Measurements from ENCODE around the gene PSD2.

DNA sequence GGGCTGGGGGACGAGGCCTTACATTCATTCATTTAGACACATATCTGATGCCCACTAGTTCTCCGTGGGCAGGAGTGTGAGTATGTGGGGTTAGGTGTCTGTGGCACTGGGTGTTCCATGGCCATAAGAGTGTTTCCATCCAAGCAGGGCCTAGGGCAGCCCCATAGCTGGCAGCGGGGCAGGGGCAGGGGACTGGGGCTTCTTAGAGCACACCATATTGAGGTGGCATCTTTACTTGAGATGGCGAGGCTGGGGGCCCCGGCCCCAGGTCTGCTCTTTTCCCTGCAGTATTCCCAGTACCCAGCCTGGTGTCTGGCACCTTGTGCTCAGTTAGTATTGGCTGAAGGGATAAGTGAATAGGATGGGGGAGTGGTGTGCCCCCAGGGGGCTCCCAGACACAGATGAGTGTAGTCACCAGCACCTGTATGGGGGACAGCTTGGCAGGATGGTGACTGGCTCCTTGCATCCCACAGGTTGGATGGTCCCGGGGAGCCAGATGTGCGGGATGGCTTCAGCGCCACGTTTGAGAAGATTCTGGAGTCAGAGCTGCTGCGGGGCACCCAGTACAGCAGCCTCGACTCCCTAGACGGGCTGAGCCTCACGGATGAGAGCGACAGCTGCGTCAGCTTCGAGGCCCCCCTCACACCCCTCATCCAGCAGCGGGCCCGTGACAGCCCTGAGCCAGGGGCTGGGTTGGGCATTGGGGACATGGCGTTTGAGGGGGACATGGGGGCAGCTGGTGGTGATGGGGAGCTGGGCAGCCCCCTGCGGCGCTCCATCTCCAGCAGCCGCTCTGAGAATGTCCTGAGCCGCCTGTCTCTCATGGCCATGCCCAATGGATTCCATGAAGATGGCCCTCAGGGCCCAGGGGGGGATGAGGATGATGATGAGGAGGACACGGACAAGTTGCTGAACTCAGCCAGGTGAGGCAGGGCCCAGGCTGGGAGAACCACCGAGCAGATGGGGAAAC is 17.5 kb downstream of the PSD2 start:
- TF ChIP-seq POLR2A (IDR thresholded peaks at IDR 0.05): no peak
- TF ChIP-seq, protein P1, sequence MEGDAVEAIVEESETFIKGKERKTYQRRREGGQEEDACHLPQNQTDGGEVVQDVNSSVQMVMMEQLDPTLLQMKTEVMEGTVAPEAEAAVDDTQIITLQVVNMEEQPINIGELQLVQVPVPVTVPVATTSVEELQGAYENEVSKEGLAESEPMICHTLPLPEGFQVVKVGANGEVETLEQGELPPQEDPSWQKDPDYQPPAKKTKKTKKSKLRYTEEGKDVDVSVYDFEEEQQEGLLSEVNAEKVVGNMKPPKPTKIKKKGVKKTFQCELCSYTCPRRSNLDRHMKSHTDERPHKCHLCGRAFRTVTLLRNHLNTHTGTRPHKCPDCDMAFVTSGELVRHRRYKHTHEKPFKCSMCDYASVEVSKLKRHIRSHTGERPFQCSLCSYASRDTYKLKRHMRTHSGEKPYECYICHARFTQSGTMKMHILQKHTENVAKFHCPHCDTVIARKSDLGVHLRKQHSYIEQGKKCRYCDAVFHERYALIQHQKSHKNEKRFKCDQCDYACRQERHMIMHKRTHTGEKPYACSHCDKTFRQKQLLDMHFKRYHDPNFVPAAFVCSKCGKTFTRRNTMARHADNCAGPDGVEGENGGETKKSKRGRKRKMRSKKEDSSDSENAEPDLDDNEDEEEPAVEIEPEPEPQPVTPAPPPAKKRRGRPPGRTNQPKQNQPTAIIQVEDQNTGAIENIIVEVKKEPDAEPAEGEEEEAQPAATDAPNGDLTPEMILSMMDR (IDR thresholded peaks at IDR 0.05): no peak

Measured in right lobe of liver (tissue), 4 donors.